ENCODE measurements around the gene HCN1. TPM values are rescaled to one million over a fixed set of nuclear protein-coding genes. Genes with fewer than 3 reads are reported as not detected.
A peak's percentile ranks its signal among the peaks of the same experiment; 100 is the strongest.
"Not testable (repeated sequence)": the region's sequence is repeated elsewhere in the genome, so short reads cannot be mapped to it uniquely, and the experiment has no call there.

HCN1 gene
- total RNA-seq, 2 donors from 2014 or later = 5.6 to 8.0 TPM

GRCh38 chr5:45627076-45627656 lies 69.0 kb downstream of the HCN1 start:
- DNase-seq (no peak), ATAC-seq (no peak)
- intact Hi-C loops (cut with DNase I) = no loop called here

GRCh38 chr5:45623832-45624231 lies 72.3 kb downstream of the HCN1 start:
- peak; percentile 38 to 96 for ATAC-seq
- intact Hi-C loops (cut with DNase I) = no loop called here
- DNase-seq = no peak

- ATAC-seq = no peak
Observed at GRCh38 chr5:45622365-45622764, 73.8 kb downstream of the HCN1 start.

GRCh38 chr5:45617859-45618416 lies 78.2 kb downstream of the HCN1 start:
- intact Hi-C loops (cut with DNase I) = no loop called here
- no peak for DNase-seq
- ATAC-seq = no peak

More at GRCh38 chr5:45622365-45622764, 73.8 kb downstream of the HCN1 start:
- no peak for DNase-seq
- intact Hi-C loops (cut with DNase I) = no loop called here

GRCh38 chr5:45609661-45610060 lies 86.5 kb downstream of the HCN1 start:
- intact Hi-C loops (cut with DNase I) = no loop called here
- DNase-seq (no peak), ATAC-seq (no peak)

GRCh38 chr5:45604092-45604491 lies 92.1 kb downstream of the HCN1 start:
- intact Hi-C loops (cut with DNase I) = no loop called here
- ATAC-seq = peak in 1 of 2 donors; percentile 31
- peak; percentile 24 for DNase-seq

GRCh38 chr5:45601424-45601823 lies 94.8 kb downstream of the HCN1 start:
- DNase-seq = no peak
- intact Hi-C loops (cut with DNase I) = no loop called here
- no peak for ATAC-seq

GRCh38 chr5:45596320-45596719 lies 99.9 kb downstream of the HCN1 start:
- intact Hi-C loops (cut with DNase I) = no loop called here
- no peak for DNase-seq
- ATAC-seq = no peak

GRCh38 chr5:45586001-45586400 lies 110.2 kb downstream of the HCN1 start:
- intact Hi-C loops (cut with DNase I); DNase-seq; ATAC-seq: not testable (repeated sequence)

- no peak for DNase-seq
- intact Hi-C loops (cut with DNase I) = no loop called here
- ATAC-seq = peak; percentile 74 to 100
Observed at GRCh38 chr5:45578270-45578669, 117.9 kb downstream of the HCN1 start.

GRCh38 chr5:45568813-45569212 lies 127.4 kb downstream of the HCN1 start:
- intact Hi-C loops (cut with DNase I) = no loop called here
- DNase-seq = no peak
- ATAC-seq = no peak

GRCh38 chr5:45542421-45542820 lies 153.8 kb downstream of the HCN1 start:
- intact Hi-C loops (cut with DNase I) = no loop called here
- ATAC-seq = peak; percentile 77 to 96

GRCh38 chr5:45533663-45534062 lies 162.5 kb downstream of the HCN1 start:
- intact Hi-C loops (cut with DNase I) = no loop called here
- DNase-seq (no peak), ATAC-seq (peak; percentile 35 to 46)

More at GRCh38 chr5:45542421-45542820, 153.8 kb downstream of the HCN1 start:
- DNase-seq = peak; percentile 24

- ATAC-seq (peak; percentile 79 to 89), DNase-seq (peak; percentile 25)
- intact Hi-C loops (cut with DNase I) = no loop called here
Observed at GRCh38 chr5:45532826-45533624, 163.2 kb downstream of the HCN1 start.

GRCh38 chr5:45521067-45521466 lies 175.1 kb downstream of the HCN1 start:
- peak in 1 of 2 donors; percentile 56 for ATAC-seq
- no peak for DNase-seq
- intact Hi-C loops (cut with DNase I) = loop anchor here in 1 of 2 donors (10.0 kb wide), 1 partner anchor 486 kb away; no protein-coding TSS in a partner anchor

GRCh38 chr5:45512521-45512920 lies 183.7 kb downstream of the HCN1 start:
- ATAC-seq (peak in 1 of 2 donors; percentile 51), DNase-seq (no peak)
- intact Hi-C loops (cut with DNase I) = no loop called here

GRCh38 chr5:45509371-45509770 lies 186.8 kb downstream of the HCN1 start:
- intact Hi-C loops (cut with DNase I) = no loop called here
- ATAC-seq (no peak), DNase-seq (no peak)

- intact Hi-C loops (cut with DNase I) = no loop called here
- DNase-seq = no peak
- ATAC-seq = no peak
Observed at GRCh38 chr5:45508135-45508534, 188.0 kb downstream of the HCN1 start.

- DNase-seq (no peak), ATAC-seq (peak in 1 of 2 donors; percentile 49)
- intact Hi-C loops (cut with DNase I) = no loop called here
Observed at GRCh38 chr5:45507178-45507577, 189.0 kb downstream of the HCN1 start.

GRCh38 chr5:45499006-45499405 lies 197.2 kb downstream of the HCN1 start:
- DNase-seq; intact Hi-C loops (cut with DNase I); ATAC-seq: not testable (repeated sequence)
